SK-N-SH treated with all-trans-retinoic acid at 6 μM for 48 hours (cell line): ENCODE results near the gene OSBPL1A.

Experiments
- CSDC2 ChIP-seq: fragments of 250-450 bp; sonication (Bioruptor Pico); IDR thresholded peaks from 2 replicates; pipeline ENCODE4 v1.5.0; 2020; ENCODE audit warnings: mild to moderate bottlenecking, moderate library complexity
- TCF4 ChIP-seq: fragments of 250-450 bp; sonication (Bioruptor Pico); IDR thresholded peaks from 2 replicates; pipeline ENCODE4 v1.8.0; 2021; ENCODE audit warnings: mild to moderate bottlenecking, moderate library complexity, borderline replicate concordance
- TF ChIP-seq, protein P1 (sequence below): fragments of 250-450 bp; sonication (Bioruptor Pico); IDR thresholded peaks from 2 replicates; pipeline ENCODE4 v1.8.0; 2020; ENCODE audit warnings: mild to moderate bottlenecking, moderate library complexity, borderline replicate concordance

DNA sequence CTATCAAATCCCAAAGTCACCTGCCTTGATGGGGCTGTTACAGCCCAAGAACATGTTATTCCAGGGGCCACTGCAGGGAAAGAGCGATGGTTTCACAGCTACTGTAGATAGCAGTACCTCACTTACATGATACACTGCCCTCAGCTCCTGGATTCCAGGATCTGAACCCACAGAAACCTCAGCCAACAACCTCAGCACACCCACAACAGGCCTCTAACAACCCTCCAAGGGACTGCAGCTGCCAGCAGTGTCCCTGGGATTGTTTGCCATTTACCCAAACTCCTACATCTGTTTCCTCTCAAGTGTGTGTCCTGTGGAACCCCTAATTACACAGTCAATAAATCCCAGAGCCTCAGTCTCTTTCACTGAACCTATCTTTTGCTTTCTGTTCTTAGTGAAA is 28.2 kb downstream of the OSBPL1A start:
- TF ChIP-seq TCF4 (CRISPR knock-in tag) (no peak), CSDC2 (CRISPR knock-in tag) (no peak)
- TF ChIP-seq, protein P1, sequence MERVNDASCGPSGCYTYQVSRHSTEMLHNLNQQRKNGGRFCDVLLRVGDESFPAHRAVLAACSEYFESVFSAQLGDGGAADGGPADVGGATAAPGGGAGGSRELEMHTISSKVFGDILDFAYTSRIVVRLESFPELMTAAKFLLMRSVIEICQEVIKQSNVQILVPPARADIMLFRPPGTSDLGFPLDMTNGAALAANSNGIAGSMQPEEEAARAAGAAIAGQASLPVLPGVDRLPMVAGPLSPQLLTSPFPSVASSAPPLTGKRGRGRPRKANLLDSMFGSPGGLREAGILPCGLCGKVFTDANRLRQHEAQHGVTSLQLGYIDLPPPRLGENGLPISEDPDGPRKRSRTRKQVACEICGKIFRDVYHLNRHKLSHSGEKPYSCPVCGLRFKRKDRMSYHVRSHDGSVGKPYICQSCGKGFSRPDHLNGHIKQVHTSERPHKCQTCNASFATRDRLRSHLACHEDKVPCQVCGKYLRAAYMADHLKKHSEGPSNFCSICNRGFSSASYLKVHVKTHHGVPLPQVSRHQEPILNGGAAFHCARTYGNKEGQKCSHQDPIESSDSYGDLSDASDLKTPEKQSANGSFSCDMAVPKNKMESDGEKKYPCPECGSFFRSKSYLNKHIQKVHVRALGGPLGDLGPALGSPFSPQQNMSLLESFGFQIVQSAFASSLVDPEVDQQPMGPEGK (CRISPR knock-in tag): no peak
